HL-60/S4 treated with retinoic acid at 250 ng/mL for 4 days and 3 days (cell line): Measurements from ENCODE around the gene TM4SF18.
"Not testable (repeated sequence)": the region's sequence is repeated elsewhere in the genome, so short reads cannot be mapped to it uniquely, and the experiment has no call there.

ENCODE experiments used
- in situ Hi-C: fragments of 300-500 bp; cut with MboI; formaldehyde crosslinking; loops from 2 replicates; pipeline ENCODE4 v1.7.0; 2022; ENCODE audit warnings: low sequenced_read_pairs

The TM4SF18 gene

GRCh38 chr3:149333176-149333859 is at the start of gene TM4SF18:
TM4SF18 (minus strand) TSS chr3:149333636; CDS start chr3:149333382, 254 bp downstream.
- in situ Hi-C loops: no loop called here

DNA sequence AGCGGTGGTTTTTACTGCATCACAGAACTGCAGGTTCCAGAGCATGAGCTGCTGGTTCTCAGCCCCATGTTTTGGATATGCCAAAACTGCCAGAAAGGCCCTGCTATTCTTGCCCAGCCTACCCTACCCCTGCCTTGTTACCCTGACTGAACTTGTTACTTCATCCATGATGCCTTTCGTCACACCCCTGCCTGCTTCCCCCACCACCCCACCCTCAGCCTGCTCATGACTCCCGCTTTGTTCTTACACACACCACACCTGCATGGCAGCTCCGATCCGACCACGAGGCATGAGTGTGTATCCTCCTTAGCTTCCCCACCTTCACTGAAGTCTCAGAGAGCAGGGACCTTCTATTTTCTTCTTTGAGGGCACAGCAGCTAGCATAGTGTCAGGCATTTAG is 49.1 kb upstream of the TM4SF18 start:
- in situ Hi-C loops: no loop called here

GRCh38 chr3:149382101-149382467 is 48.6 kb upstream of the TM4SF18 start:
- in situ Hi-C loops: no loop called here

- in situ Hi-C loops: no loop called here
Measured at GRCh38 chr3:149381173-149382100, 48.0 kb upstream of the TM4SF18 start.

DNA sequence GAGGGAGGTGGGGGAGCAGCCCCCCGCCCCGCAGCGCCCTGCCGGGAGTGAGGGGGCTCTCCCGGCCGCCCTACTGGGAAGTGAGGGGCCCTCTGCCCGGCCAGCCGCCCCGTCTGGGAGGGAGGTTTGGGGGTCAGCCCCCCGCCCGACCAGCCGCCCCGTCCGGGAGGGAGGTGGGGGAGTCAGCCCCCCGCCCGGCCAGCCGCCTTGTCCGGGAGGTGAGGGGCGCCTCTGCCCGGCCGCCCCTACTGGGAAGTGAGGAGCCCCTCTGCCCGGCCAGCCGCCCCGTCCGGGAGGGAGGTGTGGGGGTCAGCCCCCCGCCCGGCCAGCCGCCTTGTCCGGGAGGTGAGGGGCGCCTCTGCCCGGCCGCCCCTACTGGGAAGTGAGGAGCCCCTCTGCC is 46.8 kb upstream of the TM4SF18 start:
- in situ Hi-C loops: not testable (repeated sequence)

DNA sequence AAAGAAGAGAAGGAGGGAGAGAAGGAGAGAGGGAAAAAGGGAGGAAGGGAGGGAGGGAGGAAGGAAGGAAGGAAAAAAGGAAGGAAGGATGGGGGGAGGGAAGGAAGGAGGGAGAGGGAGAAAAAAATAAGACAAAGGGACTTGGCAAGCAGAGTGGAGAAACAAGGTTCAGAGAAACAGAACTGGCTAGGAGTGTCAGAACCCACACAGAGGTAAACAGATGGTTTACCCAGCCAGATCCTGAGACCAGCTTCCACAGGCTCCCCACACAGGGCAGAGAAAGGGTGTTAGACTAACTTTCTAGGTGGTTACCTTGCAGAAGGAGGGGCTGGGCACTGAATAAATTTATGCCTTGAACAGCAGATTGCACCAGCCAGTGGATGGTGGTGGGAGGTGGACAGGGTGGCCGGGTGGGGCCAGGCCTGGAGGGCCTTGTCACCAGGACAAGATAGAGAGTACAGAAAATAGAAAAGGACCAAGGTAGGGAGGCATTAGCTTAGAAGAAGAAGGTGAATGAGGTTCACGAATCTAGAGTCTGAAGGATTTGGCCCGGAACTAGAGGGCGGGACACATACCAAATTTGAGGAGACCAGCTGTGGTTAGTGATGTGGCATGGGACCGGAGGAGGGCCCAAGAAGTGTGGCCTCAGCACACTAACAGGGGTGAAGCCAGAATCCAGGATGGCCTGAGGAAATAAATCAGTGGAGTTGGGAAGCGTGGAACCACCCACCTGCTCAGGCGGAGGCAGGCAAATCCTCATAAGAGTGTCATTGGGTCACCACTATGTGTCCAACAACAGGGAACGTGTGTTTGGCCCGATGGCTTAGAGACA is 45.3 kb upstream of the TM4SF18 start:
- in situ Hi-C loops: no loop called here

- in situ Hi-C loops: no loop called here
Measured at GRCh38 chr3:149377408-149378364, 44.2 kb upstream of the TM4SF18 start, which contains the start of gene TM4SF1. TM4SF1 (minus strand) TSS chr3:149377649; CDS start chr3:149377547, 102 bp downstream.

- in situ Hi-C loops: no loop called here
Measured at GRCh38 chr3:149376718-149377407, 43.4 kb upstream of the TM4SF18 start.

GRCh38 chr3:149375501-149376196 is 42.2 kb upstream of the TM4SF18 start:
- in situ Hi-C loops: no loop called here

- in situ Hi-C loops: no loop called here
Measured at GRCh38 chr3:149374793-149375500, 41.5 kb upstream of the TM4SF18 start.

- in situ Hi-C loops: no loop called here
Measured at GRCh38 chr3:149374391-149374790, 41.0 kb upstream of the TM4SF18 start.

DNA sequence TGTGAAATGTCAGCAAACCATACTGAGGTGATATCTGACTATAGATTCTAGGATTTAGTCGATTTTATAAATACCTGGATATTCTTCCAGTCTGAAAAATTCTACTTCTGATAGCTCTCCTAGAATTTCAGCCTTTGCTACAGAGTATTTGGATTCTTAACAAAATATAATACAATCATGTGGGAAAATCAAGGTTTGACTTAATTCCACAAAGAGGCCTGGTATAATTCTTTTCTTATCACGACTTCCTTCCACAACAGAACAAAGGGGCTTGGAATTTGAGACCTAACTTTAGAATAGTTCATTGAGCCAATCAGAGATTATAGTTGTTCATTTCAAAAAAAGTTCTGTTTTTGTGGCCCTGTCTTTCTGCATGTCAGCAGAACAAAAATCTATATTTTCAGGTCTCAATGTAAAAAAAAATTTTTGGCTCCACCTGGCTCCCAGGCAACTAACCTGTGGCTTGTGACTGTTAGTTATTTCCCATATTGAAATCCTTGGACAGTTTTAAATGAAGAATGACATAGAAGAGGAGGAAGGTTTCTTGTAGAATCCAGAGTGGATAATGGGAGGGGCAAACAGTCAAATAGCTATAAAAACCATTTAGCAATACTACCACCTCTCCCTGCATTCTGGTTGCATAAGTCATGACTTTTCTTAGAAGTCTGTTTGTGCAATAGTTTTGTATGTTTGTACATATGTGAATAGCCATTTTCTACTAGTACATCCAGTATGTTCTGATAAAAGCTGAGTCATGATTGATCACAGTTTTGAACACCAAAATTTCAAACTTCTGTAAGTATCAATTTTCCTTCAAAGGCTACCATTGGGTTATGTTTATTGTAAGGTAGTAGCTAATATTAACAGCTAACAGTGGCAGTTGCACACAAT is 40.0 kb upstream of the TM4SF18 start:
- in situ Hi-C loops: no loop called here

DNA sequence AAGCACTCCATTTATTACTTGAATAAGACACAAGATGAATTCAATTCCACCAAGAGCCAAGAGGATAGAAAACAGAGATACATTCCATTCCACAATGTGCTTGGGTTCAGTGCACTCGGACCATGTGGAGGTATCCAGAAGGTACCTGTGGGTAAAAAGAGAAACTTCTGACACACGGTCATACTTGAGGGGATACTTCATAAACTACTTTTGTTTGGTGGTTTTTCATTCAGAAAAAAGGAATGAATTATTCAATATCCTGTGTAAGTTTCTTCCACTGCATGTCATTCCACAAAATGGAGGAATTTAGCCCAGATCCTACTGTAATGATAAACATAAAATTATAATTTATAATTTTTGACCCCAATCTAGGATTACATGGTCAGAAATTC is 38.3 kb upstream of the TM4SF18 start:
- in situ Hi-C loops: no loop called here

GRCh38 chr3:149371001-149371722 is 37.7 kb upstream of the TM4SF18 start:
- in situ Hi-C loops: no loop called here

DNA sequence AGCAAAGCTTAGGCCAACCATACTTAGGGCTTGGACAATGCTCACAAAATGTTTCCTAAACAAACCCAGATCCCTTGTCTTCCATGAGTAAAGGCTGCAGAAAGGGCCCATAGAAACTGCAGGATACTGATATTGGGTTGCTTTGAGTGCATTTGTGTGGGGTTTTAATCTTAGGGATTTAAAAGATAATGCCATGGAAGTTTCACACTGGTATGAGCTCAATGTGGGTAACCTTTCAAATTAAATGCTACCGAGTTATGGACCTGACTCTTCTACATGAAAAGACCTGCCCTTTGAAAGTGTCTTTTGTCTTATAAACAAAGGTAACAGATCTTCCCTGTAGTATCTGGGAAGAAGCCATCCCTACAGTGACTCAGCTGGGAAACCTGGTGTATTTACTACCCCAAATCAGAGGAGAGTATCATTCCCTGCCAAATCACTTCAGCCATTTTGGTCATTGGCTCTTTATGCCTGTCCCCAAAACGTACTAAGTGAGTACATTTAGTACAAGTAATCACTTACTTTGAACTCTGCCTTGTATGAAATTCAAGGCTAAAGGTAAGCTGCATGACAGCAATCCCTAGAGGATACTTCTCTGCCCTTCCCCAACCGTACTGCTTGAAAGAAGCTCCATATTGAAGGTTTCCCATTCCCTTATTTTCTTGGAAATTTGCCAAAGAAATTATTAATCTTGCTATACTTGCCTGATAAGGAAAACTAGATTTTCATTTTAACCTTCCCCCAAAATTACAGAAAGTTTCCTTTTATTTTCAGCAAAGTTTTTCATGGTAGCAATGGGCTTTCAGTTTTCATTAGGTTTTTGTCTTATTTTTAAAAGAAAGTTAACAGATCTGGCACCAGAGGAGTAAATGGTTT is 36.8 kb upstream of the TM4SF18 start:
- in situ Hi-C loops: no loop called here
